HepG2 (cell line): Measurements from ENCODE around the gene TIPRL. TPM values are rescaled to one million over a fixed set of nuclear protein-coding genes. Genes with fewer than 3 reads are reported as not detected.
A peak's percentile ranks its signal among the peaks of the same experiment; 100 is the strongest.

Experiments used
- ATAC-seq: fragments of 200-7000 bp; cut with Tn5 transposase; 3 replicates; pipeline ENCODE4 v1.9.1; 2020; ENCODE audit warnings: mild to moderate bottlenecking, moderate library complexity
- BruUV-seq: library from RNA; stranded (reverse); fragments of 400-500 nt; replicated peaks from 2 replicates; lab custom pipeline; 2021; lab: Mats Ljungman, UMichigan
- CTCF ChIA-PET: fragments of 300-600 bp; formaldehyde crosslinking; extraction: SDS; loops from one replicate; lab custom pipeline; 2021; ENCODE audit warnings: low total read pairs, inconsistent platforms, low intra/inter-chr PET ratio; lab: Yijun Ruan, JAX
- POLR2A ChIA-PET: fragments of 350-600 bp; sonication (Branson Sonifier 250); formaldehyde crosslinking; loops from one replicate; lab custom pipeline; 2020; ENCODE audit warnings: antibody characterized with exemption, inconsistent platforms; lab: Yijun Ruan, JAX
- DNase-seq: peaks from one replicate; pipeline ENCODE4 v3.0.0-alpha.2; 2015; ENCODE audit warnings: low spot score
- FAIRE-seq: peaks from 3 replicates; lab custom pipeline; 2011; peaks lifted over from hg19 to GRCh38; lab: Jason Lieb, UNC
- H2AFZ ChIP-seq: one replicate; pipeline ENCODE4 v1.6.1; 2011; ENCODE audit warnings: low read length, inconsistent platforms
- H3K27ac ChIP-seq: fragments of 300-600 bp; 3 replicates; pipeline ENCODE4 v1.8.0; 2011; ENCODE audit warnings: mixed run types, mild to moderate bottlenecking, mixed read lengths, low read length, inconsistent platforms; ENCODE audit not compliant: insufficient read depth; ENCODE audit errors: extremely low read length
- H3K27me3 ChIP-seq, 2 experiments: fragments of 200-600 bp in 1 of 2; 2 replicates in 1 of 2; 3 replicates in 1 of 2; pipeline versions ENCODE4 v1.6.0 to v1.8.0; 2011; ENCODE audit warnings: low read length in 2 of 2, mild to moderate bottlenecking in 2 of 2, moderate library complexity in 2 of 2, inconsistent platforms in 1 of 2; ENCODE audit not compliant: insufficient read depth in 2 of 2, control insufficient read depth in 1 of 2
- H3K36me3 ChIP-seq, 2 experiments: fragments of 200-600 bp in 1 of 2; replicated peaks in 1 of 2; 2 replicates in 1 of 2; 3 replicates in 1 of 2; pipeline versions ENCODE4 v1.5.1 to v1.8.0; 2011; ENCODE audit warnings: low read length in 2 of 2, inconsistent platforms in 1 of 2; ENCODE audit not compliant: insufficient read depth in 2 of 2, control insufficient read depth in 1 of 2
- H3K4me1 ChIP-seq: 2 replicates; pipeline ENCODE4 v1.5.1; 2012; ENCODE audit warnings: low read length, inconsistent platforms; ENCODE audit not compliant: insufficient read depth
- H3K4me2 ChIP-seq: 2 replicates; pipeline ENCODE4 v1.6.0; 2011; ENCODE audit warnings: low read depth, low read length, inconsistent platforms
- H3K4me3 ChIP-seq, 3 experiments: fragments of 200-600 bp in 1 of 3; sonication (generic), shearing (Covaris generic) in 1 of 3; replicated peaks in 1 of 3; 2 replicates each; pipeline ENCODE4 v1.5.1; 2011 to 2016; ENCODE audit warnings: low read length in 3 of 3, inconsistent platforms in 2 of 3, low read depth in 2 of 3, mild to moderate bottlenecking in 2 of 3, control low read depth in 1 of 3, mixed read lengths in 1 of 3; ENCODE audit not compliant: insufficient read depth in 1 of 3
- H3K79me2 ChIP-seq: one replicate; pipeline ENCODE4 v1.6.1; 2011; ENCODE audit warnings: low read length, inconsistent platforms; ENCODE audit not compliant: insufficient read depth
- H3K9ac ChIP-seq: 2 replicates; pipeline ENCODE4 v1.6.0; 2011; ENCODE audit warnings: mild to moderate bottlenecking, low read depth, low read length, inconsistent platforms; ENCODE audit not compliant: insufficient read depth
- H3K9me3 ChIP-seq: 2 replicates; pipeline ENCODE4 v1.5.1; 2012; ENCODE audit warnings: mild to moderate bottlenecking, low read length
- H4K20me1 ChIP-seq: 2 replicates; pipeline ENCODE4 v1.6.0; 2011; ENCODE audit warnings: inconsistent platforms, mild to moderate bottlenecking, low read length, moderate library complexity; ENCODE audit not compliant: insufficient read depth
- ZKSCAN8 ChIP-seq: IDR thresholded peaks from 2 replicates; pipeline ENCODE4 v1.6.1; 2016; ENCODE audit warnings: borderline replicate concordance, missing genetic modification reagents, missing compliant biosample characterization
- ZNF121 ChIP-seq: sonication (generic); formaldehyde crosslinking; IDR thresholded peaks from 2 replicates; pipeline ENCODE4 v1.5.0; 2020; ENCODE audit warnings: mild to moderate bottlenecking, missing genetic modification reagents
- ZNF407 ChIP-seq: sonication (generic); formaldehyde crosslinking; IDR thresholded peaks from one replicate; pipeline ENCODE4 v1.5.1; 2020; ENCODE audit warnings: mild to moderate bottlenecking, missing genetic modification reagents; ENCODE audit errors: not compliant biosample characterization
- ZNF569 ChIP-seq: sonication (generic); formaldehyde crosslinking; IDR thresholded peaks from 2 replicates; pipeline ENCODE4 v1.5.0; 2020; ENCODE audit warnings: mild to moderate bottlenecking, missing genetic modification reagents, moderate library complexity, borderline replicate concordance
- ZNF720 ChIP-seq: sonication (generic); formaldehyde crosslinking; IDR thresholded peaks from 2 replicates; pipeline ENCODE4 v1.4.0; 2020; ENCODE audit warnings: missing genetic modification reagents
- ZXDC ChIP-seq: sonication (generic); formaldehyde crosslinking; IDR thresholded peaks from 2 replicates; pipeline ENCODE4 v1.5.0; 2020; ENCODE audit warnings: mild to moderate bottlenecking, missing genetic modification reagents
- WGBS: methylation state at CpG from one replicate; pipeline ENCODE4 v1.1.6; 2017; ENCODE audit warnings: low lambda C conversion rate; 5-methylcytosine and 5-hydroxymethylcytosine counted together
- in situ Hi-C: cut with HindIII; loops from 2 replicates; pipeline ENCODE4 v1.10.0; 2017; ENCODE audit warnings: low pct_unique_long_range_greater_than_20kb; ENCODE audit not compliant: extremely low pct_ligation_motif_present
- intact Hi-C: fragments of 100-400 bp; cut with micrococcal nuclease; formaldehyde crosslinking; loops from one replicate; pipeline ENCODE4 v1.10.0; 2022; ENCODE audit not compliant: unreplicated experiment
- polyA plus RNA-seq, 8 experiments: library from polyadenylated mRNA; depleted of rRNA in 3 of 8; stranded (reverse) in 7 of 8; unstranded in 1 of 8; fragments of >200 nt; fragmentation: Illumina TruSeq in 4 of 8; extraction: Trizol in 4 of 8; gene quantifications; 2 replicates each; pipeline versions ENCODE4 v1.2.1 to v1.2.3, GENCODE V29; 2011 to 2016; ENCODE audit warnings: low read depth in 4 of 8, missing spikeins in 1 of 8, mixed read lengths in 1 of 8; ENCODE audit not compliant: insufficient read depth in 1 of 8
- total RNA-seq, 5 experiments: library from RNA; depleted of rRNA; stranded (reverse); fragments of >200 nt; fragmentation: Illumina TruSeq; extraction: Trizol; gene quantifications; 2 replicates each; pipeline ENCODE4 v1.2.3, GENCODE V29; 2016; ENCODE audit warnings: low read depth in 1 of 5

The TIPRL gene
- total and polyA plus RNA-seq, 2 of the 13 experiments (the other 11 are each of a cell fraction or from before 2014, with no cell fraction given): 10.1 to 22.8 TPM

GRCh38 chr1:168195199-168196135 is 16.7 kb downstream of the TIPRL start:
- H3K27me3 ChIP-seq: no peaks in the 10 kb centered on the region
- FAIRE-seq (no peak), ATAC-seq (no peak), DNase-seq (no peak)
- H3K79me2 ChIP-seq: no peaks in the 10 kb centered on the region
- no peaks in the 10 kb centered on the region for H4K20me1 ChIP-seq
- H3K27ac ChIP-seq: no peak overlapping the region
- in situ Hi-C loops (no loop called here), intact Hi-C loops (no loop called here)
- no peak overlapping the region for H3K4me2 ChIP-seq
- no peaks in the 10 kb centered on the region for H3K9me3 ChIP-seq
- POLR2A ChIA-PET: no interaction called here
- no peaks in the 10 kb centered on the region for H3K4me1 ChIP-seq
- CTCF ChIA-PET: no interaction called here
- H3K36me3 ChIP-seq: peaks cover 0 to 16% of the 10 kb centered on the region in 2 experiments; a peak in 3 of 5 replicates
- no peak overlapping the region for H2AFZ ChIP-seq
- H3K9ac ChIP-seq: no peak overlapping the region
- 90% methylated on average over 4 of the region's 4 CpGs for WGBS
- no TSS peak for BruUV-seq
- TF ChIP-seq ZKSCAN8 (CRISPR knock-in tag) (no peak), ZNF569 (no peak), ZNF720 (no peak), ZXDC (CRISPR knock-in tag) (no peak), ZNF407 (no peak), ZNF121 (CRISPR knock-in tag) (peak; percentile 31; the same call in 1 of the 2 replicates)
- H3K4me3 ChIP-seq: no peak overlapping the region
